Prostate gland (tissue), 2 donors: ENCODE measurements around the gene PPP4R3B. TPM values are rescaled to one million over a fixed set of nuclear protein-coding genes. Genes with fewer than 3 reads are reported as not detected.

Experiments used
- DNase-seq: peaks from one replicate; pipeline ENCODE4 v3.0.0-alpha.2; 2019; ENCODE audit warnings: low spot score
- H3K27ac ChIP-seq, 2 donors: fragments of 200-600 bp; sonication (generic); 2 replicates each; pipeline ENCODE4 v1.5.1; 2017 to 2019
- H3K27me3 ChIP-seq: fragments of 200-600 bp; sonication (generic); replicated peaks from 2 replicates; pipeline ENCODE4 v1.5.1; 2019; ENCODE audit not compliant: insufficient read depth
- H3K36me3 ChIP-seq, 2 donors: fragments of 200-600 bp; sonication (generic); 1 replicate in 1 of 2; 2 replicates in 1 of 2; pipeline versions ENCODE4 v1.5.1 to v1.8.1; 2017 to 2019
- H3K4me1 ChIP-seq: fragments of 200-600 bp; sonication (generic); replicated peaks from 2 replicates; pipeline ENCODE4 v1.5.1; 2019
- H3K4me3 ChIP-seq, 2 donors: fragments of 200-600 bp; sonication (generic); 2 replicates each; pipeline ENCODE4 v1.5.1; 2017 to 2019
- H3K9me3 ChIP-seq: fragments of 200-600 bp; sonication (generic); 2 replicates; pipeline ENCODE4 v1.5.1; 2017
- CTCF ChIP-seq, 4 experiments: fragments of 200-600 bp in 2 of 4; fragments of 450-650 bp in 2 of 4; sonication (generic) in 2 of 4; IDR thresholded peaks; 1 replicate in 3 of 4; 2 replicates in 1 of 4; pipeline ENCODE4 v1.5.1; 2016 to 2019; ENCODE audit warnings: antibody characterized with exemption in 4 of 4, mild to moderate bottlenecking in 2 of 4, moderate library complexity in 2 of 4
- POLR2A ChIP-seq: fragments of 450-650 bp; IDR thresholded peaks from one replicate; pipeline ENCODE4 v1.6.1; 2016; ENCODE audit warnings: antibody characterized with exemption, mild to moderate bottlenecking
- POLR2AphosphoS5 ChIP-seq: sonication (generic); formaldehyde crosslinking; IDR thresholded peaks from one replicate; pipeline ENCODE4 v1.6.1; 2017; ENCODE audit warnings: antibody characterized with exemption
- WGBS: methylation state at CpG from one replicate; pipeline ENCODE4 v1.1.5; 2018; 5-methylcytosine and 5-hydroxymethylcytosine counted together
- intact Hi-C: fragments of 100-400 bp; cut with DNase I; formaldehyde crosslinking; loops from one replicate; pipeline ENCODE4 v1.14.2; 2022
- total RNA-seq, 2 donors: library from RNA; depleted of rRNA; stranded (reverse); fragments of >200 nt; gene quantifications; one replicate each; pipeline ENCODE4 v1.1.0, GENCODE V29; 2016

The PPP4R3B gene
- total RNA-seq, 2 donors from 2014 or later: 51.4 to 62.0 TPM

GRCh38 chr2:55530539-55531081 is 86.8 kb downstream of the PPP4R3B start:
- Histone ChIP-seq H3K27ac (no peak overlapping the region), H3K9me3 (no peaks in the 10 kb centered on the region), H3K4me1 (no peaks in the 10 kb centered on the region), H3K27me3 (no peaks in the 10 kb centered on the region), H3K36me3 (no peaks in the 10 kb centered on the region), H3K4me3 (no peak overlapping the region)
- DNase-seq: no peak
- 59% methylated on average over 6 of the region's 6 CpGs for WGBS
- intact Hi-C loops: no loop called here
- TF ChIP-seq POLR2AphosphoS5 (no peak), POLR2A (no peak), CTCF (IDR thresholded peaks at IDR 0.05) (no peak)

GRCh38 chr2:55526174-55526573 is 91.2 kb downstream of the PPP4R3B start:
- TF ChIP-seq POLR2AphosphoS5: no peak
- no peak for TF ChIP-seq CTCF (IDR thresholded peaks at IDR 0.05)
- TF ChIP-seq POLR2A: no peak
- 95% methylated on average over 1 of the region's 1 CpG for WGBS
- Histone ChIP-seq H3K36me3 (no peaks in the 10 kb centered on the region), H3K4me1 (no peaks in the 10 kb centered on the region), H3K9me3 (no peaks in the 10 kb centered on the region), H3K4me3 (no peak overlapping the region), H3K27me3 (no peaks in the 10 kb centered on the region), H3K27ac (no peak overlapping the region)
- intact Hi-C loops: no loop called here
- no peak for DNase-seq

GRCh38 chr2:55524884-55525437 is 92.5 kb downstream of the PPP4R3B start:
- H3K9me3 ChIP-seq: no peaks in the 10 kb centered on the region
- no peak overlapping the region for H3K27ac ChIP-seq
- H3K36me3 ChIP-seq: no peaks in the 10 kb centered on the region
- no peak overlapping the region for H3K4me3 ChIP-seq
- 99% methylated on average over 5 of the region's 5 CpGs for WGBS
- H3K4me1 ChIP-seq: no peaks in the 10 kb centered on the region
- DNase-seq: no peak
- intact Hi-C loops: loop anchor here (5.0 kb wide), 1 partner anchor 92 kb away; the partner anchor contains the start of gene PPP4R3B
- H3K27me3 ChIP-seq: no peaks in the 10 kb centered on the region
- TF ChIP-seq CTCF (IDR thresholded peaks at IDR 0.05): no peak
- no peak for TF ChIP-seq POLR2A
- no peak for TF ChIP-seq POLR2AphosphoS5

GRCh38 chr2:55519938-55520885 is 97.2 kb downstream of the PPP4R3B start:
- 2% methylated on average over 35 of the region's 35 CpGs for WGBS
- Histone ChIP-seq H3K36me3 (no peaks in the 10 kb centered on the region), H3K4me3 (peak overlapping the region; percentile 72 to 77), H3K9me3 (no peaks in the 10 kb centered on the region), H3K27me3 (no peaks in the 10 kb centered on the region), H3K27ac (peak overlapping the region; percentile 83 to 85), H3K4me1 (no peaks in the 10 kb centered on the region)
- DNase-seq: peak; percentile 32
- TF ChIP-seq CTCF (IDR thresholded peaks at IDR 0.05): no peak
- no peak for TF ChIP-seq POLR2AphosphoS5
- TF ChIP-seq POLR2A: no peak
- intact Hi-C loops: loop anchor here (2.0 to 10.0 kb wide), 3 partner anchors 97 to 237 kb away; partner anchors contain the start of genes CCDC88A and PPP4R3B
